SK-N-MC (cell line): ENCODE measurements around the gene CHRNA5.
"Not testable (repeated sequence)": the region's sequence is repeated elsewhere in the genome, so short reads cannot be mapped to it uniquely, and the experiment has no call there.

Experiments used
- DNase-seq: peaks from one replicate; pipeline ENCODE4 v3.0.0-alpha.2; 2011; ENCODE audit warnings: low read depth, low spot score
- H3K27ac ChIP-seq: fragments of 200-600 bp; sonication (generic); 2 replicates; pipeline ENCODE4 v1.5.1; 2016; ENCODE audit warnings: mixed run types
- H3K36me3 ChIP-seq: fragments of 200-600 bp; sonication (generic); 2 replicates; pipeline ENCODE4 v1.6.1; 2017; ENCODE audit warnings: antibody characterized with exemption, low read length, mixed read lengths; ENCODE audit not compliant: insufficient read depth
- H3K4me3 ChIP-seq: fragments of 200-600 bp; sonication (generic); 2 replicates; pipeline ENCODE4 v1.5.1; 2016
- H3K9ac ChIP-seq: fragments of 200-600 bp; sonication (generic); 2 replicates; pipeline ENCODE4 v1.8.0; 2017; ENCODE audit warnings: mixed run types, mixed read lengths; ENCODE audit not compliant: insufficient read length
- H3K9me3 ChIP-seq: fragments of 200-600 bp; sonication (generic); 2 replicates; pipeline ENCODE4 v1.6.1; 2017; ENCODE audit warnings: low read depth, mild to moderate bottlenecking, antibody characterized with exemption, low read length, moderate library complexity, mixed read lengths
- EZH2 ChIP-seq: fragments of 200-600 bp; sonication (generic); IDR thresholded peaks from one replicate; pipeline ENCODE4 v1.6.1; 2017; ENCODE audit warnings: antibody characterized with exemption
- FOXP2 ChIP-seq: optimal IDR thresholded peaks from 2 replicates; pipeline ENCODE3; 2011; ENCODE audit warnings: mild to moderate bottlenecking, moderate library complexity; ENCODE audit not compliant: insufficient read depth; ENCODE audit errors: extremely low read length, control extremely low read depth
- POLR2AphosphoS5 ChIP-seq: IDR thresholded peaks from 2 replicates; pipeline ENCODE4 v1.6.1; 2012; ENCODE audit warnings: mild to moderate bottlenecking, low read depth, low read length, borderline replicate concordance

CHRNA5 gene

DNA sequence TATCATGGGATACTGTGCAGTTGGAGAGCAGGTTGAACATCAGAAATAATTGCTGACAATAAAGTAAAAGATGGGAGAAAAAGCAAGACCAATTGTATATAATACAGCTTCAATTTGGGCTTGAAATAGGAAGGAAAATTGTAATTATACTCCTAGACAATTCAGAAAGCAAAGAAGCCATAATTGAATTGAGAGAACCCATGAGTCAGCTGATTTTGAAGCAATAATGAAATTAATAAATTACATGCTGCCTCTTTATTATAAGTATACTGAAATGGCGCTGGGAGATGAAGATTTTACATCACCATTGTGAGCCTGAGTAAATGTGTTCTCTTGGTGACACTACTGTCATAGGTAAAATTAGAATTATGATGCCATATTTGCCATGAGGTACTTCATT is 32.3 kb downstream of the CHRNA5 start:
- Histone ChIP-seq H3K27ac (no peak overlapping the region), H3K9ac (no peak overlapping the region), H3K36me3 (peaks cover 4% of the 10 kb centered on the region; the same call in 1 of the 2 replicates), H3K9me3 (no peaks in the 10 kb centered on the region), H3K4me3 (no peak overlapping the region)
- TF ChIP-seq EZH2 (no peak), POLR2AphosphoS5 (no peak), FOXP2 (no peak)
- DNase-seq: no peak

DNA sequence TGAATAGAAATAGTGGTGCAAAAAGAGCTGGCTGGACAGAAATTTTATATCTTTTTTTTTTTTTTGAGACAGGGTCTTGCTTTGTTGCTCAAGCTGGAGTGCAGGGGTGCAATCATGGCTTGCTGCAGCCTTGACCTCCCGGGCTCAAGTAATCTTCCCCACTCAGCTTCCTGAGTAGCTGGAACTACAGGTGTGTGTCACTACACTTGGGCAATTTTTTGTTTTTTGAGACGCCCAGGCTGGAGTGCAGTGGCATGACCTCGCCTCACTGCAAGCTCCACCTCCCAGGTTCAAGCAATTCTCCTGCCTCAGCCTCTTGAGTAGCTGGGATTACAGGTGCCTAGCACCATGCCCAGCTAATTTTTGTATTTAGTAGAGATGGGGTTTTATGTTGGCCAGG is 33.0 kb downstream of the CHRNA5 start:
- Histone ChIP-seq H3K9me3 (no peaks in the 10 kb centered on the region), H3K4me3 (no peak overlapping the region), H3K27ac (no peak overlapping the region), H3K9ac (no peak overlapping the region), H3K36me3 (no peaks in the 10 kb centered on the region)
- TF ChIP-seq FOXP2: no peak
- no peak for TF ChIP-seq POLR2AphosphoS5
- TF ChIP-seq EZH2: no peak
- DNase-seq: no peak

DNA sequence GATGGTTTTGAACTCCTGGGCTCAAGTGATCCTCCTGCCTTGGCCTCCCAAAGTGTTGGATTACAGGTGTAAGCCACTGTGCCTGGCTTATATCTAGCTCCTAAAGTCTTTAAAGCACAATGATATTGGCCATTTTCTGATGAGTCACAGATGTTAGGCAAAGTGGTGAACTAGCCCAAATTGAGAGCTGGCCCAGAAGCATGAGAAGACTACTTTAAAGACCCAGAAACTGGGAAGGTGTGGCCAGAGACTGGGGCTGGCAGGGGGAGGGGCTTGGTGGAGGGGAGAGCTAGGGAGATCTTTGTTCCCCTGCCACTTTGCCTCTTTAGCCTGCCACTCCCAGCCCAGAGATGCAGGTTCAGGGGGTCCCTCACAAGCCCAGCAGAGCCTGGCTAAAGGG is 33.9 kb downstream of the CHRNA5 start:
- no peak overlapping the region for H3K9ac ChIP-seq
- no peak overlapping the region for H3K27ac ChIP-seq
- DNase-seq: no peak
- TF ChIP-seq EZH2 (no peak), POLR2AphosphoS5 (no peak), FOXP2 (no peak)
- H3K4me3 ChIP-seq: no peak overlapping the region
- H3K9me3 ChIP-seq: no peaks in the 10 kb centered on the region
- H3K36me3 ChIP-seq: no peaks in the 10 kb centered on the region

DNA sequence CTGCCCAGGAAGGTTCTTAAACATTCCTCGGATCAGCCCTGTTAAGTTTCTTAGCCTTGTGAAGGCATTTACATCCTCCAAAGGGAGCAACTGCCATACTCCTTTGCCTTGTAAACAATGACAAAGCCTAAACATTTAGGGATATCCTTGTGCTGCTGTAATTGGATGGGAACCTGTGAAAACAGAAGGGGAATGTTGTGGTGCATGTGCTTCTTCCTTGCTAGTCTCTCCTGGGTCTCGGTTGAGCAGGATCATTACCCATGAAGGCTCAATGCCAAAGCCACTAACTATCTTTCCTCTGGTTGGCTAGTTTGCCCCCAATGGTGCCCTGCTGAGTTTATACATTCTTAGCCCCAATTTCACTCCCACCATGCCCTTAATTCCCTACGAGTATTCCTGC is 38.1 kb downstream of the CHRNA5 start:
- Histone ChIP-seq H3K9ac (no peak overlapping the region), H3K9me3 (no peaks in the 10 kb centered on the region), H3K4me3 (no peak overlapping the region), H3K27ac (no peak overlapping the region), H3K36me3 (no peaks in the 10 kb centered on the region)
- DNase-seq: no peak
- TF ChIP-seq EZH2 (no peak), FOXP2 (no peak), POLR2AphosphoS5 (no peak)

DNA sequence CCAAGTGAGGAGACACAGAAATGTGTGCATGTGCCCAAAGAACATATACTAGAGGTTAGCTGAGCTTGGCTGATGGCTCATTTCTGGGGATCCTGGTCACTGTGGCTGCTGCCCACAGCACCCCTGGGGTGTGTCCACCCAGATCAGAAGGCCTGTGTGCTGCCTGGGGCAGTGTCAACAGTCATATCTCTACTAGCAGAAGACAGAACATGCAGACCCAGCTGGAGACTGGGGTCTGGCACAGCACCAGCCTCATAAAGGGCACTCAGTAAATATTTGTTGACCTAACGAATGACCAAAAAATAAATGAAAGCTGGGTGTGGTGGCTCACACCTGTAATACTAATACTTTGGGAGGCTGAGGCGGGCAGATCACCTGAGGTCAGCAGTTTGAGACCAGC is 39.1 kb downstream of the CHRNA5 start:
- TF ChIP-seq EZH2 (no peak), POLR2AphosphoS5 (no peak), FOXP2 (no peak)
- Histone ChIP-seq H3K27ac (no peak overlapping the region), H3K36me3 (no peaks in the 10 kb centered on the region), H3K4me3 (no peak overlapping the region), H3K9me3 (no peaks in the 10 kb centered on the region), H3K9ac (no peak overlapping the region)
- DNase-seq: no peak

DNA sequence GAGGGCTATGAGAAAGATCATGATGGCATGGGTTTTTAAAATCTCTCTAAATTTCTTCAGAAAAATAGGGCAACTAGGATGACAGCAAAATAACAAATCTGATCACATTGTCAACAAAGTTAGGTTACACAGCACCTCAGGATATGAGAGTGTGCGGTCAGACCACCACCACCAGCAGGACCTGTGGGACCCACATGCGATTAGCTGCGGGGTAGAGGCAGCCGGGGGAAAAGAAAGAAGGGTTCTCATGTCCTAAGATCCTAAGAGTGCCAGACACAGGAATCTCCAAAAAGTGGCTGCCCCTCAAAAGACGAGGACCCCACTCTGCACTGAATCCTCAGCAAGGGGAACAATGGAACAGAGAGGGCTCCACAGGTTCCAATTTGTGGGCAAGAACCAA is 39.9 kb downstream of the CHRNA5 start:
- no peak overlapping the region for H3K4me3 ChIP-seq
- TF ChIP-seq EZH2 (no peak), POLR2AphosphoS5 (no peak), FOXP2 (no peak)
- no peak for DNase-seq
- H3K27ac ChIP-seq: no peak overlapping the region
- no peak overlapping the region for H3K9ac ChIP-seq
- H3K9me3 ChIP-seq: no peaks in the 10 kb centered on the region
- no peaks in the 10 kb centered on the region for H3K36me3 ChIP-seq

DNA sequence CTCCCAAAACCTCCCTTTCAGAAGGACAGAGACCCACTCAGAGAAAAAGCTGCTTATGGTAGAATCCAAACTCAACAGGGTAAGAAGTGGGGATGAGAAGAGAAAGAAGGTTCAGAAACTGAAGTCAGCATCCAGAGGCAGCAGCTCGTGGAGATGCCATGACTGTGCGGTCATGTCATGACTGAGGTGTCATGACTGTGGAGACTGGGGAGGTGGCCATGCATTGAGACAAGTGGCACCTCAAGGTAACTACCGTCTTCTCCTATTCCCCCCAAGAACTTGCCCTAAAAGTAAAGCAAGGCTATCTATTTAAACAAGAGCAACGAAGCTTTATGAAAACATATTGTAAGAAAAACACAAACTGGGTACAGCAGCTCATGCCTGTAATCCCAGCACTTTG is 40.4 kb downstream of the CHRNA5 start:
- TF ChIP-seq EZH2 (no peak), POLR2AphosphoS5 (no peak), FOXP2 (no peak)
- Histone ChIP-seq H3K36me3 (no peaks in the 10 kb centered on the region), H3K27ac (no peak overlapping the region), H3K9ac (no peak overlapping the region), H3K9me3 (no peaks in the 10 kb centered on the region), H3K4me3 (no peak overlapping the region)
- DNase-seq: no peak

DNA sequence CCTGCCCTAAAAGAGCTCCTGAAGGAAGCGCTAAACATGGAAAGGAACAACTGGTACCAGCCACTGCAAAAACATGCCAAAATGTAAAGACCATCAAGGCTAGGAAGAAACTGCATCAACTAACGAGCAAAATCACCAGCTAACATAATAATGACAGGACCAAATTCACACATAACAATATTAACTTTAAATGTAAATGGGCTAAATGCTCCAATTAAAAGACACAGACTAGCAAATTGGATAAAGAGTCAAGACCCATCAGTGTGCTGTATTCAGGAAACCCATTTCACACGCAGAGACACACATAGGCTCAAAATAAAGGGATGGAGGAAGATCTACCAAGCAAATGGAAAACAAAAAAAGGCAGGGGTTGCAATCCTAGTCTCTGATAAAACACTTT is 44.2 kb downstream of the CHRNA5 start:
- H3K9ac ChIP-seq, DNase-seq, H3K36me3 ChIP-seq, H3K9me3 ChIP-seq, H3K4me3 ChIP-seq, H3K27ac ChIP-seq: not testable (repeated sequence)

DNA sequence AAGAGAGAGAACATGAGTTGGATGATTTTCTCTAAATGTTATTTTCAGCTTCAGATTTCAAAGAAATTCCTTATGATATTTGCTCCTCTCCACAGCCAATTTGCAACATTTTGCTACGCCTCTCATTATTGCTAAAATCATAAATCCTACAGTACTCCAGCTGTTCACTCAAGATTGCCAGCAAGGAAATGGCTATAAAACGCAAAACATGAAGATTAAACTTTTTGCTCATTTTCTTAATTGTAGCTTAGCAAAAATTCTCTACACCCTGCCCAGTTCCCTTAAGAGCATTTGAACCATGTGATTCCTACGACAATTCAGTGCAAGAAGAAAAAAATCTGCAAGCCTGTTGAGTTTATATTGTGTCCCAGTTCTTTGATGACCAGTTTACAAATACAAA is 48.7 kb downstream of the CHRNA5 start:
- no peak overlapping the region for H3K4me3 ChIP-seq
- no peak for DNase-seq
- no peak overlapping the region for H3K27ac ChIP-seq
- no peaks in the 10 kb centered on the region for H3K9me3 ChIP-seq
- no peak overlapping the region for H3K9ac ChIP-seq
- no peak for TF ChIP-seq POLR2AphosphoS5
- TF ChIP-seq EZH2: no peak
- no peak for TF ChIP-seq FOXP2
- no peaks in the 10 kb centered on the region for H3K36me3 ChIP-seq

DNA sequence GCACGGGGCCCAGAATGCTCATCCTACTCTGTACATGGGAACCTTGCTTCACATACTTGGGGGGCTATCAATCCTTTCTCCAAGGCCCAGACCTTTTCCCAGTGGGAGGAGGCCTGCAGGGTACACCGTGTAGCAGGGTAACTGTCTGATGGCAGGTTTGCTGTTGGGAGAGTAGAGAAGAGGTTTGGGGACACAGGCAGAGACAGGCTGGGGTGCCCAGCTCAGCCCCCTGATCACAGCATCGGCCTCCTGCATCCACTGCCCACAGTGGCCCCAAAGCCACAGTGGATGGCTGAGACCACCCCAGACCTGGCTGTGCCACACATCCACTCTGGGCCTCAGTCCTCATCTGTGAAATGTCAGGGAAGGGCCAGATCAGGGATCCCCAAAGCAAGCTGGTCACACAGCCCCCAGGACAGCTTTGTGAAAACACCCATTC is 49.9 kb downstream of the CHRNA5 start:
- TF ChIP-seq EZH2 (no peak), POLR2AphosphoS5 (no peak), FOXP2 (no peak)
- Histone ChIP-seq H3K27ac (no peak overlapping the region), H3K9me3 (no peaks in the 10 kb centered on the region), H3K36me3 (no peaks in the 10 kb centered on the region), H3K9ac (no peak overlapping the region), H3K4me3 (no peak overlapping the region)
- no peak for DNase-seq
